HG03342 (cell line): ENCODE results near the gene TRIM38.

Source experiments
- ATAC-seq: cut with Tn5 transposase; IDR thresholded peaks from one replicate; pipeline ENCODE4 v1.9.1; 2021; ENCODE audit warnings: mild to moderate bottlenecking, moderate library complexity; ENCODE audit not compliant: unreplicated experiment

Gene TRIM38

DNA sequence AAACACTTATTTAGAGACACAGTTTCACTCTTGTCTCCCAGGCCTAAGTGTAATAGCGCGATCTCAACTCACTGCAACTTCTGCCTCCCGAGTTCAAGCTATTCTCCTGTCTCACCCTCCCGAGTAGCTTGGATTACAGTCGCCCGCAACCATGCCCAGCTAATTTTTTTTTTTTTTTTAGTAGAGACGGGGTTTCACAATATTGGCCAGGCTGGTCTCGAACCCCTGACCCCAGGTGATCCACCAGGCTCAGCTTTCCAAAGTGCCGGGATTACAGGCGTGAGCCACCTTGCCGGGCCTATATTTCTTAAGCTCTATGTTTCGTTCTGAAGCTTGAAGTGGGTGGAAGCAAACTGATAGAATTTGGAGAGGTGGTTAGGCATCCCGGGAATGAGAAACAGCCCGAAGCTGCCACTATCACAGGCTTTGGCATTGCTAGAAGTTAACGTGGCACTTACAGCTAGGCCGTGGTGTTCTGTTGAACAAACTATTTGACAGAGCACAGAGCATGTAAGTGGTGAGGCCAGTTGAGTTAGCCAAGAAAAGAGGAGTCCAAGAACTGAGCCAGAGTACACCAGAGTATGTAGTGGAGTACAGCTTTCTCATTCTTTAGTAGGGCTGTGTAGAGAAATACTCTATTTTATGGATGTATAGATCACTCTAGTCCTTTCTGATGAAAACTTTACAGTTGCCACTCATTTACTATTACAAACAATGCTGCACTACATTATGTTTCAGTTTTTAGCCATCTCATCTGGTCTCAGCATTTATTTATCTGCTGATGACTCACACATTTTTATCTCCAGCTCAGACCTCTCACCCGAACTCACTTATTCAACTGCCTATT is 62.7 kb downstream of the TRIM38 start:
- no peak for ATAC-seq

- ATAC-seq = peak; percentile 37
Observed at GRCh38 chr6:26025894-26026832, 63.6 kb downstream of the TRIM38 start.

GRCh38 chr6:26026833-26027490 is 64.4 kb downstream of the TRIM38 start:
- peak; percentile 44 for ATAC-seq

DNA sequence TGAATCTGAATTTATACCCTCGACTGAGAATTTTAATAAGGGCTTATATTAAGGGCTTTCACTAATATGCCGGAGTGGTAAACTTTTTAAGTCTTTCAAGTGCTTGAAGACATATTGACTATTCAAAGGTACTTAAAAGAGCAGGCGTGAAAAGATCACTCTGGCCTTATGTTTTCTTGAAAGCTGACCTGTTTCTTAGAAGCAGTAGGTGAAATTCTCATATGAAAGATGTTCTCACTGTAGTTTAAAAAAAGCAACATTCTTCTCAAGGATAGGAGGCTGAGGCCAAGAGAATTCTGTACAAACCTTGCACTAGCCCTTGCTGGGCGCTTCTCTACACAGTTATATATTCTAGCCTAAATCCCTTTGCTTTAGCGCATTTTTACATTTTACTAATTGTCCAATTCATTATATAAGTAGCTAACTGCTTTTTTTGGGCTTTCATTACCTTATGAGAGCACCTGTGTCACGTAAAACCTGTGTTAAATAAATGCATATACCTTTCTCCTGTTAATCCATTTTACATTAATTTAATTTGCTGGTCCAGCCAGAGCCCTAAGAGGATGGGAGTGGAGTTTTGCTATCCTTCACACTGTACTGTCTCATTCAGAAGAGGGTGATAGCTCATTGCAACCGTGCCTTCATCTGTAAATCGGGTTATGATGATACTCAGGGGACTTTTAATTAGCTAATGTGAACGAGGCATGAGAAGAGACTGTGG is 65.0 kb downstream of the TRIM38 start:
- ATAC-seq = no peak

DNA sequence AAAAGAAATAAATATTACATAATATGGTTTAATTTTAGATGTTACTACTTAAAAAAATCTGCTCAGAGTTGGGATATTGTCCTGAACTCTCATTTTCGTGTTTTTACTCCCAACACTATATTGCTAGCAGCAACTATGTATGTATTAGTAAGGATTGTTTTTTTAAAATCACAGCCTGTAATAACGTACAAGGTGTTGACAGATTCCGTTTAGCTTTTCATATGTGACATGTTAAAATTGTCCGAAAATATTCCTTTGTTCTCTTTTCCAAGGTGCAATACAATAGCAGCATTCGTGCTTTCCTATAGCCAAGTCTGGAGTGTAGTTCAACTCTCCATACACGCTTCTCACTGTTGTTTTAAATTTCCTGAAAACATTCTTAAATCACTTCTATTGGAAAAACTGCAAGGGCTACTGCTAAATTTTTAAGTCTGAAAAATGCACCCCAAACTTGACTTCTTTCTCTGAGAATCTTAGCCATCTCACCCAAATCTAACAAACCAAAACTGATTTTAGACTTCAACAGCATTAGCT is 65.7 kb downstream of the TRIM38 start:
- ATAC-seq = no peak

GRCh38 chr6:26028746-26029569 is 66.4 kb downstream of the TRIM38 start:
- ATAC-seq = no peak

DNA sequence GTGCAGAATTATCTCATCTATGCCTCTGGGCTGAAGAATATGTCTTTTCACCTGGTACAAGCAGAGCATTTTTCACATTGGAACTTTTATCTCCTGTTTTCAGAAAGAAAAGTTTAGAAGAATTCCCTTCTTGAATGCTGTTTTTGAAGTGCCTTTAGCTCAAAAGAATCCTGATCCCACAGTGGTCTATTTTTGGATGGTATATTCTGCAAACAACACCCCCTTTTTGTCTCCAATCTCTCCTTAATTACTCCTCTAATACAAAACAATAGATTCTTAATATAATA is 66.9 kb downstream of the TRIM38 start:
- ATAC-seq = no peak

GRCh38 chr6:26029857-26030653 is 67.5 kb downstream of the TRIM38 start:
- no peak for ATAC-seq

GRCh38 chr6:26030716-26031115 is 68.1 kb downstream of the TRIM38 start:
- no peak for ATAC-seq

- no peak for ATAC-seq
Observed at GRCh38 chr6:26031151-26031594, 68.6 kb downstream of the TRIM38 start.

DNA sequence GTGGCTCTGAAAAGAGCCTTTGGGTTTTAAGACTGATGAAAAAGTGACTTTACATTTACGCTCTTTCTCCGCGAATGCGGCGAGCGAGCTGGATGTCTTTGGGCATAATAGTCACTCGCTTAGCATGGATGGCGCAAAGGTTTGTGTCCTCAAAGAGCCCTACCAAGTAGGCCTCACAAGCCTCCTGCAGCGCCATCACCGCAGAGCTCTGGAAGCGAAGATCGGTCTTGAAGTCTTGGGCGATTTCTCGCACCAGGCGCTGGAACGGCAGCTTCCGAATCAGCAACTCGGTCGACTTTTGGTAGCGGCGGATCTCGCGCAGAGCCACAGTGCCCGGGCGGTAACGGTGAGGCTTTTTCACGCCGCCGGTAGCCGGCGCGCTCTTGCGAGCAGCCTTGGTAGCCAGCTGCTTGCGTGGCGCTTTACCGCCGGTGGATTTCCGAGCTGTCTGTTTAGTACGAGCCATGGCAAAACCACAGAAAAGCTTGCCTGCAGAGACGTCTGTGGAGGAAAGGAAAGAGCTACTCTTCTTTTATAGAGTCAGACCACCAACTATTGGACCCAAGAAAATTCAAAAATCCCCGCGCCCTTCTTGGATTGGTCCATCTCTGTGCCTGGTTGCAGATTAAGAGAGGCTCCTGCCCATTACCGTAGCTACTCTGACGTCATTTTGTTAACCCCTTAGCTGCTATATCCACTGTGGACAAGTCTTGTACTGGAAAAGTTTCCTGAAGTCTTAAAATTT is 69.2 kb downstream of the TRIM38 start:
- peak; percentile 60 for ATAC-seq

- ATAC-seq = no peak
Observed at GRCh38 chr6:26032340-26033084, 69.9 kb downstream of the TRIM38 start.

- ATAC-seq = peak; percentile 46
Observed at GRCh38 chr6:26033085-26033940, 70.7 kb downstream of the TRIM38 start.

DNA sequence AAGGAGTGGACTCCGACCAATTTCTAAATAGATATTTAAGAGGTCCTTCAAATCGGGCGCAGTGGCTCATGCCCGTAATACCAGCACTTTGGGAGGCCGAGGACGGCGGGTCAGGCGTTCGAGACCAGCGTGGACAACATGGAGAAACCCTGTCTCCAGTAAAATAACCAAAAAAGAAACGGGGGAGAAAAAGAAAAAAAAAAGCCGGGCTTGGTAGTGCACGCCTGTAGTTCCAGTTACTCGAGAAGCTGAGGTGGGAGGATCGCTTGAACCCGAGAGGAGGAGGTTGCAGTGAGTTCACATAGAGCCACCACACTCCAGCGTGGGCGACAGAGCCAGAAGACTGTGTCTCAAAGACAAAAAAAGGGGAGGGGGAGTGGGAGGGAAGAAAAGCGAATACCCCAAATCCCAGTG is 71.3 kb downstream of the TRIM38 start:
- ATAC-seq = no peak

GRCh38 chr6:26034905-26035304 is 72.3 kb downstream of the TRIM38 start:
- ATAC-seq = no peak
